K562 (cell line): ENCODE data around the gene AQP1. TPM values are rescaled to one million over a fixed set of nuclear protein-coding genes. Genes with fewer than 3 reads are reported as not detected.

Experiments used
- BCOR ChIP-seq: fragments of 450-650 bp; IDR thresholded peaks from 2 replicates; pipeline ENCODE4 v1.6.1; 2016
- BRD4 ChIP-seq: fragments of 200-600 bp; sonication (generic); IDR thresholded peaks from 2 replicates; pipeline ENCODE4 v1.6.1; 2017; ENCODE audit warnings: inconsistent platforms
- CEBPG ChIP-seq, 3 experiments: fragments of 200-800 bp in 1 of 3; sonication (Bioruptor generic) in 1 of 3; sonication (generic) in 1 of 3; formaldehyde crosslinking in 1 of 3; IDR thresholded peaks in 2 of 3; conservative IDR thresholded peaks in 1 of 3; 2 replicates each; pipeline versions ENCODE4 v1.6.1 to v1.8.0; 2016 to 2022; ENCODE audit warnings: missing compliant biosample characterization in 2 of 3, missing genetic modification characterization in 2 of 3, mild to moderate bottlenecking in 1 of 3, missing genetic modification reagents in 1 of 3
- FOXJ3 ChIP-seq: sonication (generic); formaldehyde crosslinking; IDR thresholded peaks from 2 replicates; pipeline ENCODE4 v1.4.0; 2020; ENCODE audit warnings: mild to moderate bottlenecking, missing genetic modification reagents
- GATAD2A ChIP-seq: fragments of 450-650 bp; IDR thresholded peaks from 2 replicates; pipeline ENCODE4 v1.6.1; 2017
- HDGF ChIP-seq: fragments of 450-650 bp; IDR thresholded peaks from 2 replicates; pipeline ENCODE4 v1.6.1; 2016
- HMBOX1 ChIP-seq: sonication (generic); IDR thresholded peaks from 2 replicates; pipeline ENCODE4 v1.6.1; 2016
- NR4A1 ChIP-seq, 2 experiments: fragments of 250-450 bp in 1 of 2; fragments of 450-650 bp in 1 of 2; sonication (Bioruptor Pico) in 1 of 2; IDR thresholded peaks; 2 replicates each; pipeline versions ENCODE4 v1.4.0 to v1.6.1; 2016 to 2020; ENCODE audit warnings: mild to moderate bottlenecking in 2 of 2, missing compliant biosample characterization in 1 of 2, missing genetic modification characterization in 1 of 2, moderate library complexity in 1 of 2
- RB1 ChIP-seq: fragments of 450-650 bp; IDR thresholded peaks from 2 replicates; pipeline ENCODE4 v1.6.1; 2017; ENCODE audit warnings: low read depth, mild to moderate bottlenecking
- RFX1 ChIP-seq: fragments of 450-650 bp; IDR thresholded peaks from 2 replicates; pipeline ENCODE4 v1.6.1; 2016; ENCODE audit warnings: mild to moderate bottlenecking, moderate library complexity
- SAFB ChIP-seq: fragments of 200-400 bp; formaldehyde crosslinking; IDR thresholded peaks from 2 replicates; pipeline ENCODE4 v1.6.1; 2017; ENCODE audit warnings: low read depth, low read length, borderline replicate concordance
- TEAD2 ChIP-seq: fragments of 450-650 bp; IDR thresholded peaks from 2 replicates; pipeline ENCODE4 v1.6.1; 2016; ENCODE audit warnings: missing genetic modification characterization, control low read depth, missing compliant biosample characterization
- ZHX1 ChIP-seq: fragments of 150-350 bp; conservative IDR thresholded peaks from 2 replicates; pipeline ENCODE4 v1.6.1; 2014; ENCODE audit warnings: low read length
- ZNF121 ChIP-seq: sonication (generic); formaldehyde crosslinking; conservative IDR thresholded peaks from 2 replicates; pipeline ENCODE4 v1.8.0; 2022; ENCODE audit warnings: missing genetic modification reagents
- ZNF134 ChIP-seq: fragments of 250-450 bp; sonication (Bioruptor Pico); conservative IDR thresholded peaks from 2 replicates; pipeline ENCODE4 v1.4.0; 2020
- ZNF217 ChIP-seq: sonication (generic); formaldehyde crosslinking; IDR thresholded peaks from 2 replicates; pipeline ENCODE4 v1.8.0; 2022; ENCODE audit warnings: mild to moderate bottlenecking, missing genetic modification reagents
- ZNF408 ChIP-seq: fragments of 250-450 bp; sonication (Bioruptor Pico); IDR thresholded peaks from 2 replicates; pipeline ENCODE4 v1.4.0; 2020; ENCODE audit warnings: low read depth, mild to moderate bottlenecking, moderate library complexity
- polyA plus RNA-seq, 8 experiments: library from polyadenylated mRNA; depleted of rRNA in 4 of 8; stranded (reverse) in 5 of 8; unstranded in 3 of 8; fragments of >200 nt; fragmentation: Nextera tagmentation in 2 of 8; fragmentation: Illumina TruSeq in 1 of 8; extraction: Ambion mirVana in 2 of 8; extraction: Trizol in 1 of 8; gene quantifications; 2 replicates each; pipeline versions ENCODE4 v1.2.1 to v1.2.3, GENCODE V29; 2011 to 2014; ENCODE audit warnings: inconsistent platforms in 1 of 8, missing spikeins in 1 of 8
- total RNA-seq, 7 experiments: library from RNA; depleted of rRNA in 6 of 7; stranded (reverse); fragments of >200 nt in 6 of 7; fragmentation: Illumina TruSeq in 2 of 7; extraction: Trizol in 2 of 7; gene quantifications; 2 replicates each; pipeline versions ENCODE4 v1.2.1 to v1.2.3, GENCODE V29; 2011 to 2021; ENCODE audit warnings: low replicate concordance in 1 of 7
- TF ChIP-seq, protein P1 (sequence below): fragments of 450-650 bp; IDR thresholded peaks from 2 replicates; pipeline ENCODE4 v1.6.1; 2016; ENCODE audit warnings: low read depth

AQP1 gene
- total and polyA plus RNA-seq, 9 of the 15 experiments (the other 6 are each of a cell fraction or from before 2014, with no cell fraction given) = 0.18 to 12.6 (median 4.1) TPM

DNA sequence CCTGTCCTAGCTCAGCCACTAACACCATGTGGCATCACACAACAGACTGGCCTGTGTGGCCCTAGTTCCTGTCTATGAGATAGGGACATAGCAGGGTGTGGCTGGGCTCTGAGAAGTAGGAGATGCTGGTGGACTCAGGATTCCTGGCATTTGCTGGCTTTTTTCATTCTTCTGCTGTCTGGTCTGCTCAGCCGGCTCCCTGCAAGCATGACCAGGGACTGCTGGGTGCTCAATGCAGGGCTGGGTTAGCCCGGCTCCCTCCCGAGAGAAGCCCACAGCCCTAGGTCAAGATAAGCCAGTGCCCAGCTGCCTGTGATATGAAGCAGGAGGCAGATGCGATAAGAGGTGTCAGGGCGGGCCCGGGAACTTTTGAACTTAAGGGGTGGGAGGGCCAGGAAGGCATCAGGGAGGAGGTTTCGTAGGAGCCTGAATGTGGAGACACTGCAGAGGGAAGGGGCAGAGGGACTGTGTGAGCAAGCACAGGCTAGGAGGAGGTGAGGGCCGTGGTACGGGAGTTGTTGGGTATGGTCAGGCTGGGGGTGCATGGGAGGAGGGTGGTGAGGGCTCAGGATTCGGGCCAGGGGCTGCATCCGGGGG is 3.5 kb downstream of the AQP1 start (continued):
- TF ChIP-seq HMBOX1 = peak; percentile 79; the same call in 1 of the 2 replicates
- TF ChIP-seq ZNF408 = no peak
- TF ChIP-seq ZNF134 = peak; percentile 69; the same call in 1 of the 2 replicates
- TF ChIP-seq HDGF = 0 out of 2 replicates have a peak, but pooled peaks have one; percentile 68
- no peak for TF ChIP-seq FOXJ3 (CRISPR knock-in tag)
- no peak for TF ChIP-seq SAFB
- no peak; the same call in 1 of the 2 replicates for TF ChIP-seq NR4A1 (CRISPR knock-in tag; IDR thresholded peaks at IDR 0.05)
- no peak for TF ChIP-seq NR4A1 (tag; IDR thresholded peaks at IDR 0.05)
- no peak for TF ChIP-seq RFX1
- TF ChIP-seq, protein P1, sequence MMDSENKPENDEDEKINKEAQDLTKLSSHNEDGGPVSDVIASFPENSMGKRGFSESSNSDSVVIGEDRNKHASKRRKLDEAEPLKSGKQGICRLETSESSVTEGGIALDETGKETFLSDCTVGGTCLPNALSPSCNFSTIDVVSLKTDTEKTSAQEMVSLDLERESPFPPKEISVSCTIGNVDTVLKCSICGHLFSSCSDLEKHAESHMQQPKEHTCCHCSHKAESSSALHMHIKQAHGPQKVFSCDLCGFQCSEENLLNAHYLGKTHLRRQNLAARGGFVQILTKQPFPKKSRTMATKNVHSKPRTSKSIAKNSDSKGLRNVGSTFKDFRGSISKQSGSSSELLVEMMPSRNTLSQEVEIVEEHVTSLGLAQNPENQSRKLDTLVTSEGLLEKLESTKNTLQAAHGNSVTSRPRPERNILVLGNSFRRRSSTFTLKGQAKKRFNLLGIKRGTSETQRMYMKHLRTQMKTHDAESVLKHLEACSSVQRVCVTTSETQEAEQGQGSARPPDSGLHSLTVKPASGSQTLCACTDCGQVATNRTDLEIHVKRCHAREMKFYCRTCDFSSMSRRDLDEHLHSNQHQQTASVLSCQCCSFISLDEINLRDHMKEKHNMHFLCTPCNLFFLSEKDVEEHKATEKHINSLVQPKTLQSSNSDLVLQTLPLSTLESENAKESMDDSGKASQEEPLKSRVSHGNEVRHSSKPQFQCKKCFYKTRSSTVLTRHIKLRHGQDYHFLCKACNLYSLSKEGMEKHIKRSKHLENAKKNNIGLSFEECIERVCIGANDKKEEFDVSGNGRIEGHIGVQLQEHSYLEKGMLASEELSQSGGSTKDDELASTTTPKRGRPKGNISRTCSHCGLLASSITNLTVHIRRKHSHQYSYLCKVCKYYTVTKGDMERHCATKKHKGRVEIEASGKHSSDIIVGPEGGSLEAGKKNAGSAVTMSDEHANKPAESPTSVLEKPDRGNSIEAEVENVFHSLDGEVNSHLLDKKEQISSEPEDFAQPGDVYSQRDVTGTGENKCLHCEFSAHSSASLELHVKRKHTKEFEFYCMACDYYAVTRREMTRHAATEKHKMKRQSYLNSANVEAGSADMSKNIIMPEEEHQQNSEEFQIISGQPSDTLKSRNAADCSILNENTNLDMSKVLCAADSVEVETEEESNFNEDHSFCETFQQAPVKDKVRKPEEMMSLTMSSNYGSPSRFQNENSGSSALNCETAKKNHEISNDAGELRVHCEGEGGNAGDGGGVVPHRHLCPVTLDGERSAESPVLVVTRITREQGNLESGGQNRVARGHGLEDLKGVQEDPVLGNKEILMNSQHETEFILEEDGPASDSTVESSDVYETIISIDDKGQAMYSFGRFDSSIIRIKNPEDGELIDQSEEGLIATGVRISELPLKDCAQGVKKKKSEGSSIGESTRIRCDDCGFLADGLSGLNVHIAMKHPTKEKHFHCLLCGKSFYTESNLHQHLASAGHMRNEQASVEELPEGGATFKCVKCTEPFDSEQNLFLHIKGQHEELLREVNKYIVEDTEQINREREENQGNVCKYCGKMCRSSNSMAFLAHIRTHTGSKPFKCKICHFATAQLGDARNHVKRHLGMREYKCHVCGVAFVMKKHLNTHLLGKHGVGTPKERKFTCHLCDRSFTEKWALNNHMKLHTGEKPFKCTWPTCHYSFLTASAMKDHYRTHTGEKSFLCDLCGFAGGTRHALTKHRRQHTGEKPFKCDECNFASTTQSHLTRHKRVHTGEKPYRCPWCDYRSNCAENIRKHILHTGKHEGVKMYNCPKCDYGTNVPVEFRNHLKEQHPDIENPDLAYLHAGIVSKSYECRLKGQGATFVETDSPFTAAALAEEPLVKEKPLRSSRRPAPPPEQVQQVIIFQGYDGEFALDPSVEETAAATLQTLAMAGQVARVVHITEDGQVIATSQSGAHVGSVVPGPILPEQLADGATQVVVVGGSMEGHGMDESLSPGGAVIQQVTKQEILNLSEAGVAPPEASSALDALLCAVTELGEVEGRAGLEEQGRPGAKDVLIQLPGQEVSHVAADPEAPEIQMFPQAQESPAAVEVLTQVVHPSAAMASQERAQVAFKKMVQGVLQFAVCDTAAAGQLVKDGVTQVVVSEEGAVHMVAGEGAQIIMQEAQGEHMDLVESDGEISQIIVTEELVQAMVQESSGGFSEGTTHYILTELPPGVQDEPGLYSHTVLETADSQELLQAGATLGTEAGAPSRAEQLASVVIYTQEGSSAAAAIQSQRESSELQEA = no peak
- no peak; the same call in 1 of the 2 replicates for TF ChIP-seq RB1
- no peak for TF ChIP-seq ZHX1
- TF ChIP-seq GATAD2A = 0 out of 2 replicates have a peak, but pooled peaks have one; percentile 68
- TF ChIP-seq TEAD2 (tag) = no peak
- no peak for TF ChIP-seq BRD4
- TF ChIP-seq CEBPG (CRISPR knock-in tag; IDR thresholded peaks at IDR 0.05) = no peak
- no peak for TF ChIP-seq CEBPG (tag; conservative IDR thresholded peaks at IDR 0.05 in 1 of 2, IDR thresholded peaks at IDR 0.05 in 1 of 2)
- peak; percentile 93 for TF ChIP-seq BCOR
- TF ChIP-seq ZNF217 (CRISPR knock-in tag) = no peak
- no peak for TF ChIP-seq ZNF121 (CRISPR knock-in tag)
